Psoas muscle (tissue), 8 donors: Measurements from ENCODE around the gene ZNF41. TPM values are rescaled to one million over a fixed set of nuclear protein-coding genes. Genes with fewer than 3 reads are reported as not detected.

Experiments
- ATAC-seq, 4 donors: fragments of 200-7000 bp; cut with Tn5 transposase; one replicate each; pipeline ENCODE4 v1.9.1; 2020; ENCODE audit warnings: moderate library complexity in 3 of 4, mild to moderate bottlenecking in 2 of 4
- DNase-seq, 2 donors: peaks; one replicate each; pipeline ENCODE4 v3.0.0-alpha.2; 2020
- H3K27ac ChIP-seq: fragments of 200-600 bp; one replicate; pipeline ENCODE4 v1.8.0; 2022
- H3K27me3 ChIP-seq, 3 donors: fragments of 200-600 bp in 1 of 3; one replicate each; pipeline versions ENCODE4 v1.6.1 to v1.8.0; 2013 to 2022; ENCODE audit warnings: low read length in 2 of 3, mild to moderate bottlenecking in 2 of 3, moderate library complexity in 1 of 3; ENCODE audit not compliant: insufficient read depth in 3 of 3
- H3K36me3 ChIP-seq, 2 donors: fragments of 200-600 bp in 1 of 2; one replicate each; pipeline versions ENCODE4 v1.6.1 to v1.8.0; 2013 to 2022; ENCODE audit warnings: low read depth in 1 of 2, mild to moderate bottlenecking in 1 of 2, moderate library complexity in 1 of 2; ENCODE audit not compliant: insufficient read depth in 1 of 2
- H3K4me1 ChIP-seq: fragments of 200-600 bp; one replicate; pipeline ENCODE4 v1.8.0; 2022
- H3K4me3 ChIP-seq: fragments of 200-600 bp; one replicate; pipeline ENCODE4 v1.8.0; 2022; ENCODE audit warnings: mild to moderate bottlenecking
- H3K9me3 ChIP-seq: fragments of 200-600 bp; one replicate; pipeline ENCODE4 v1.8.0; 2022
- WGBS, 3 donors: extraction: QIAGEN DNeasy Blood & Tissue Kit; methylation state at CpG; one replicate each; pipeline versions ENCODE4 v1.1.6 to v1.1.7; 2013; 5-methylcytosine and 5-hydroxymethylcytosine counted together
- intact Hi-C, 2 donors: fragments of 100-400 bp; cut with DNase I; formaldehyde crosslinking; loops; one replicate each; pipeline versions ENCODE4 v1.11.0 to v1.14.2; 2022
- long read RNA-seq, 2 donors: library from polyadenylated mRNA; unstranded; transcript quantifications; one replicate each; pipeline ENCODE4 v2.0.0, GENCODE V29; 2021
- polyA plus RNA-seq, 3 donors: library from polyadenylated mRNA; stranded (reverse); fragments of 200-250 nt; gene quantifications; one replicate each; pipeline ENCODE4 v1.2.3, GENCODE V29; 2013
- total RNA-seq, 4 donors: library from RNA; stranded (reverse); fragmentation: NEBNext Ultra II Directional in 2 of 4; extraction: Animal tissue kit (Norgen Biotek cat#: 25700) in 2 of 4; gene quantifications; one replicate each; pipeline versions ENCODE4 v1.2.1 to v1.2.4, GENCODE V29; 2021 to 2023
- TF ChIP-seq, protein P1 (sequence below): fragments of 200-600 bp; IDR thresholded peaks from one replicate; pipeline ENCODE4 v1.8.0; 2022; ENCODE audit warnings: antibody characterized with exemption
- donor health status: healthy with polysubstance abuse.
- donor health status: DM: no; HTN: no; CAD: no; lungs with moderate emphysema.
- donor health status: Bipolar disorder and iron deficiency.
- donor health status: healthy.
- donor health status: DM: yes; HTN: yes; CAD: no.
- donor health status: DM: no; HTN: no; CAD: no.
- donor health status: DM: no; HTN: no; CAD: no.
- donor health status: DM: yes; HTN: yes; CAD: no.

The ZNF41 gene
- total RNA-seq: 10 to 100 TPM in 3 of 4 donors, 1 to 10 TPM in 1; 9.5 to 17.7 (median 13.4) TPM
- 10 to 100 TPM in 1 of 3 donors, 1 to 10 TPM in 2; 5.3 to 10.9 (median 8.5) TPM for polyA plus RNA-seq
- long read RNA-seq, donor 1, full-length matches to known transcripts: 3 of 12 reads
- long read RNA-seq, donor 1, partial matches to known transcripts: 1 of 12 reads
- long read RNA-seq, donor 1, other reads (novel, unspliced or antisense): 8 of 12 reads
- long read RNA-seq, donor 2, partial matches to known transcripts: 0 of 17 reads
- long read RNA-seq, donor 2, other reads (novel, unspliced or antisense): 17 of 17 reads

DNA sequence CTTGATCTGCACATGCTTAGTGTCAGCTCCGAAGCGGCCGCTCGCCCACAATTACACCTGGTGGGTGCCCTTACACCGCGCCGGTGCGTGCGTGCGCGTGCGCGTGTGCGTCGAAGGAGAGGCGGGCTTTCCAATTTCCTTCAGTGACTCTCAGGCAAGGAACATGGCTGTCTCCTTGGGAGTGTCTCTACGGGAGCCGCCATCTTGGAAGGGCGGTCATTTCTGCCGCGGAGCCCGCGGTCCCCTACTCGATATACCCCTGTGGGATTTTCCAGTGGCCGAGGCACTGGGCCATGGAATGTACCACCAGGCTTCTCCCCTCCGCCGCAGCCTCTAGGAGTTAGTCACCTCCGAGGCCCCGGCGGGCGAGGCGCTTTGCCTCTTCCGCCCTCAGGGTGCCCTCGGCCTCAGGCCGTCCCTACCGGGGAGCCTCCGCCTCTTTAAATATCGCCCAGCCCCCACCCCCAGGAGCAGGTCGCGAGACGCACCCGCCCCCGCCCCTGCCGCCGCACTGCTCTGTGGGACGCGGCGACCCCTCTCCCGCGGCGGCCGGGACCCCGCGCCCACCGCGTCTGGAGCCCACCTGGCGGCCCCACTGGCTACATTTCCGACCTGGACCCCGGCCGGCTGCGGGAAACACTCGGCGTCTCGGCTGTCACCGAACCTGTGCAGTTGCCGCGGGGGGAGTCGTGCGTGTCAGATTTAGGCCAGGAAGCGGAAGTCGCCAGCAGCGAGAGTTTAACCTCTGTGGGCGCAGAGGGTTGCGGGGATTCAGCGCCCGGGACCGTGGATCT is at the start of gene ZNF41:
TSS of gene ZNF41 (minus strand) at position 711 of the 794 bp plus-strand sequence. CDS start 15,741 bp downstream, outside the sequence.
- ATAC-seq (peak; percentile 88 to 92 (median 90)), DNase-seq (peak; percentile 78 to 88)
- Histone ChIP-seq H3K4me1 (peaks cover 5% of the 10 kb centered on the region), H3K27me3 (no peaks in the 10 kb centered on the region), H3K36me3 (no peaks in the 10 kb centered on the region), H3K9me3 (no peaks in the 10 kb centered on the region), H3K4me3 (peak within 1 kb of the TSS; percentile 80), H3K27ac (peak within 1 kb of the TSS; percentile 97)
- intact Hi-C loops: no loop called here
- TF ChIP-seq, protein P1, sequence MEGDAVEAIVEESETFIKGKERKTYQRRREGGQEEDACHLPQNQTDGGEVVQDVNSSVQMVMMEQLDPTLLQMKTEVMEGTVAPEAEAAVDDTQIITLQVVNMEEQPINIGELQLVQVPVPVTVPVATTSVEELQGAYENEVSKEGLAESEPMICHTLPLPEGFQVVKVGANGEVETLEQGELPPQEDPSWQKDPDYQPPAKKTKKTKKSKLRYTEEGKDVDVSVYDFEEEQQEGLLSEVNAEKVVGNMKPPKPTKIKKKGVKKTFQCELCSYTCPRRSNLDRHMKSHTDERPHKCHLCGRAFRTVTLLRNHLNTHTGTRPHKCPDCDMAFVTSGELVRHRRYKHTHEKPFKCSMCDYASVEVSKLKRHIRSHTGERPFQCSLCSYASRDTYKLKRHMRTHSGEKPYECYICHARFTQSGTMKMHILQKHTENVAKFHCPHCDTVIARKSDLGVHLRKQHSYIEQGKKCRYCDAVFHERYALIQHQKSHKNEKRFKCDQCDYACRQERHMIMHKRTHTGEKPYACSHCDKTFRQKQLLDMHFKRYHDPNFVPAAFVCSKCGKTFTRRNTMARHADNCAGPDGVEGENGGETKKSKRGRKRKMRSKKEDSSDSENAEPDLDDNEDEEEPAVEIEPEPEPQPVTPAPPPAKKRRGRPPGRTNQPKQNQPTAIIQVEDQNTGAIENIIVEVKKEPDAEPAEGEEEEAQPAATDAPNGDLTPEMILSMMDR: no peak
- WGBS, 3 donors: 0 to 36% (median 1%) methylated on average over 50 to 77 of the region's 77 CpGs

DNA sequence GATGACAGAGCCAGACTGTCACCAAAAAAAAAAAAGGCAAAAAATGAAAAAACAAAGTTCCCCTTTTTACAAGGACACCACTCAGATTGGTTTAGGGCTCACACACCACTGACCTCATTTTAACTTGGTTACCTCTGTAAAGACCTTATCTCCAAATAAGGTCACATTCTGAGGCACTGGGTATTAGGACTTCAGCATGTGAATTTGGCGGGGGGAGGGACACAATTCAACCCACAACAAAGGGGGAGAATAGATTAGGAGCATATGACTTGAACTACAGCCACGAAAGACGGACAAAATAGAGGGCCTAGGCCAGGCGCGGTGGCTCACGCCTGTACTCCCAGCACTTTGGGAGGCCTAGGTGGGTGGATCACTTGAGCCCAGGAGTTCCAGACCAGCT is 47.0 kb upstream of the ZNF41 start:
- no peaks in the 10 kb centered on the region for H3K27me3 ChIP-seq
- DNase-seq (no peak), ATAC-seq (no peak)
- 89 to 97% (median 92%) methylated on average over 6 of the region's 6 CpGs for WGBS, 3 donors
- no peaks in the 10 kb centered on the region for H3K9me3 ChIP-seq
- intact Hi-C loops: no loop called here
- H3K4me3 ChIP-seq: no peak overlapping the region
- no peak overlapping the region for H3K27ac ChIP-seq
- no peaks in the 10 kb centered on the region for H3K36me3 ChIP-seq
- no peaks in the 10 kb centered on the region for H3K4me1 ChIP-seq
- TF ChIP-seq, protein P1: no peak

DNA sequence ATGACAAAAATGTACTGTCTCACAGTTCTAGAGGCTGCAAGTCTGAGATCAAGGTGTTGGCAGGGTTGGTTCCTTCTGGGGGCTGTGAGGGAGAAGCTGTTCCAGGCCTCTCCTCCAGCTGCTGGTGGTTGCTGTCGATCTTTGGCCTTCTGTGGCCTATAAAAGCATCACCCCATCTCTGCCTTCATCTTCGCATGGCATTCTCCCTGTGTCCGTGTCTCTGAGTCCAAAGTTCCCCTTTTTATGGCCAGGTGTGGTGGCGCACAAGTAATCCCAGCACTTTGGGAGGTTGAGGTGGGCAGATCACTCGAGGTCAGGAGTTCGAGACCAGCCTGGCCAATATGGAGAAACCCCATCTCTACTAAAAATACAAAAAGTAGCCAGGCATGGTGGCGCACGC is 46.5 kb upstream of the ZNF41 start:
- Histone ChIP-seq H3K9me3 (no peaks in the 10 kb centered on the region), H3K4me3 (no peak overlapping the region), H3K36me3 (no peaks in the 10 kb centered on the region), H3K4me1 (no peaks in the 10 kb centered on the region), H3K27me3 (no peaks in the 10 kb centered on the region), H3K27ac (no peak overlapping the region)
- 79 to 96% (median 90%) methylated on average over 8 of the region's 8 CpGs for WGBS, 3 donors
- no peak for DNase-seq
- no peak for ATAC-seq
- TF ChIP-seq, protein P1: no peak
- intact Hi-C loops: loop anchor here in 1 of 2 donors (10.0 kb wide), 1 partner anchor 145 kb away; no protein-coding TSS in a partner anchor

DNA sequence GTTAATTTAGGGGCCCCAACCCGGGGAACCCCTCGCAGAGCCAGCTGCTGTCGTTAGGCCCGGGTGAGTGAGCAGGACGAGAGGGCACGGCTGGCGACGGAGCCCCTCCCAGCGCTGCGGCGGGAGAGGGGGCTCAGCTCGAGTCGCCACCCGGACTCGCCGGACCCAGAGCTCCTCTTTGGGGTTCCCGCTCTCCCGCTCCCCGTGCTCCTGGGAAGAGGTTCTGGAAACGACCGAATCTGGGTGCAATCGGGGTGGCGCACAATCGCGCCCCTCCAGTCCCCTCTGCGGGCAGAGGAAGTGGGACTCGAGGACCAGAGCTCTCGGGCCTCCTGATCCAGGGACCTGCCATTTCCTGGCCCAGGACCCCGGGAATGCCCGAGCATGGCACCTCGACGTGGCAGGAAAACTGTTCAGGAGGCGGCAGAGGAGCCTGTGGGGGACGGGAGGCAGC is 40.7 kb upstream of the ZNF41 start:
- Histone ChIP-seq H3K4me1 (no peaks in the 10 kb centered on the region), H3K4me3 (peak overlapping the region; percentile 61), H3K36me3 (no peaks in the 10 kb centered on the region), H3K9me3 (peaks cover 11% of the 10 kb centered on the region), H3K27me3 (no peaks in the 10 kb centered on the region), H3K27ac (no peak overlapping the region)
- intact Hi-C loops: loop anchor here (1.0 to 10.0 kb wide), 4 partner anchors 27 to 331 kb away; partner anchors contain the start of gene UBA1 (in 2 of the 2)
- no peak for DNase-seq
- ATAC-seq: peak in 3 of 4 donors; percentile 12 to 62 (median 43)
- whole genome bisulfite sequencing, 3 donors: 1 to 27% (median 1%) methylated on average over 21 to 34 of the region's 34 CpGs
- TF ChIP-seq, protein P1: no peak
